OCI-LY7 (cell line): ENCODE results near the gene LILRB1.

ENCODE experiments used
- CTCF ChIP-seq: fragments of 200-600 bp; sonication (generic); conservative IDR thresholded peaks from 2 replicates; pipeline ENCODE4 v1.5.1; 2014; ENCODE audit warnings: mild to moderate bottlenecking, antibody characterized with exemption, low read length, moderate library complexity, mixed read lengths
- EZH2phosphoT487 ChIP-seq: fragments of 200-600 bp; sonication (generic); IDR thresholded peaks from 2 replicates; pipeline ENCODE4 v1.6.1; 2018; ENCODE audit warnings: low read depth, borderline replicate concordance, mild to moderate bottlenecking, mixed run types, antibody characterized with exemption, low read length, moderate library complexity, mixed read lengths

GRCh38 chr19:54612428-54612827 is 17.9 kb upstream of the LILRB1 start:
- TF ChIP-seq CTCF (no peak), EZH2phosphoT487 (no peak)
